HEK293 (cell line): ENCODE data around the gene F5.

ENCODE experiments used
- CTCF ChIA-PET: fragments of 350-600 bp; formaldehyde crosslinking; extraction: SDS; loops from one replicate; lab custom pipeline; 2021; ENCODE audit warnings: antibody characterized with exemption; lab: Yijun Ruan, JAX
- POLR2A ChIA-PET: fragments of 300-600 bp; formaldehyde crosslinking; extraction: SDS; loops from one replicate; lab custom pipeline; 2020; ENCODE audit warnings: antibody characterized with exemption, inconsistent platforms; lab: Yijun Ruan, JAX
- H3K27ac ChIP-seq: fragments of 200-500 bp; sonication (Bioruptor generic); 2 replicates; pipeline ENCODE4 v1.5.1; 2014; ENCODE audit warnings: low read depth, low read length, control low read depth, inconsistent platforms; ENCODE audit errors: extremely low read depth
- H3K36me3 ChIP-seq, 2 experiments: fragments of 200-500 bp in 1 of 2; sonication (Bioruptor generic) in 1 of 2; 1 replicate in 1 of 2; 2 replicates in 1 of 2; pipeline ENCODE4 v1.5.1; 2014 to 2017; ENCODE audit warnings: inconsistent platforms in 2 of 2, low read length in 2 of 2; ENCODE audit not compliant: control insufficient read depth in 2 of 2, insufficient read depth in 1 of 2
- H3K4me1 ChIP-seq: fragments of 200-500 bp; sonication (Bioruptor generic); 2 replicates; pipeline ENCODE4 v1.5.1; 2014; ENCODE audit warnings: mild to moderate bottlenecking, low read length, inconsistent platforms; ENCODE audit not compliant: control insufficient read depth, insufficient read depth
- H3K4me3 ChIP-seq: 2 replicates; pipeline ENCODE4 v1.5.1; 2011; ENCODE audit warnings: low read depth, mild to moderate bottlenecking, control low read depth, low read length, moderate library complexity
- H3K9me3 ChIP-seq: fragments of 200-500 bp; sonication (Bioruptor generic); 2 replicates; pipeline ENCODE4 v1.5.1; 2014; ENCODE audit warnings: low read depth, low read length, inconsistent platforms; ENCODE audit not compliant: control insufficient read depth, insufficient read depth
- BCL11B ChIP-seq: fragments of 450-650 bp; formaldehyde crosslinking; IDR thresholded peaks from 2 replicates; pipeline ENCODE4 v1.5.1; 2016; ENCODE audit warnings: low read depth, missing biosample characterization, missing genetic modification characterization
- GFI1B ChIP-seq: fragments of 450-650 bp; formaldehyde crosslinking; IDR thresholded peaks from 2 replicates; pipeline ENCODE4 v1.5.1; 2016; ENCODE audit warnings: missing biosample characterization, missing genetic modification characterization
- GLIS1 ChIP-seq: fragments of 450-650 bp; formaldehyde crosslinking; IDR thresholded peaks from 2 replicates; pipeline ENCODE4 v1.5.1; 2016; ENCODE audit warnings: missing biosample characterization, missing genetic modification characterization
- OVOL3 ChIP-seq: fragments of 450-650 bp; formaldehyde crosslinking; IDR thresholded peaks from 2 replicates; pipeline ENCODE4 v1.5.1; 2016; ENCODE audit warnings: missing biosample characterization, missing genetic modification characterization
- PRDM4 ChIP-seq: fragments of 450-650 bp; formaldehyde crosslinking; IDR thresholded peaks from 2 replicates; pipeline ENCODE4 v1.5.1; 2017; ENCODE audit warnings: missing biosample characterization, missing genetic modification characterization
- PRDM6 ChIP-seq: fragments of 450-650 bp; formaldehyde crosslinking; IDR thresholded peaks from 2 replicates; pipeline ENCODE4 v1.5.1; 2017; ENCODE audit warnings: missing biosample characterization, missing genetic modification characterization
- REPIN1 ChIP-seq: fragments of 450-650 bp; formaldehyde crosslinking; IDR thresholded peaks from 2 replicates; pipeline ENCODE4 v1.5.1; 2017; ENCODE audit warnings: missing biosample characterization, missing genetic modification characterization, low read depth
- SCRT1 ChIP-seq: fragments of 450-650 bp; formaldehyde crosslinking; IDR thresholded peaks from 2 replicates; pipeline ENCODE4 v1.5.1; 2016; ENCODE audit warnings: missing biosample characterization, missing genetic modification characterization, borderline replicate concordance
- ZEB2 ChIP-seq: fragments of 450-650 bp; formaldehyde crosslinking; IDR thresholded peaks from 2 replicates; pipeline ENCODE4 v1.5.1; 2016; ENCODE audit warnings: missing biosample characterization, missing genetic modification characterization
- ZFP69B ChIP-seq: fragments of 450-650 bp; formaldehyde crosslinking; IDR thresholded peaks from 2 replicates; pipeline ENCODE4 v1.5.1; 2016; ENCODE audit warnings: missing biosample characterization, missing genetic modification characterization
- ZNF121 ChIP-seq: fragments of 450-650 bp; formaldehyde crosslinking; IDR thresholded peaks from 2 replicates; pipeline ENCODE4 v1.5.1; 2016; ENCODE audit warnings: missing biosample characterization, missing genetic modification characterization
- ZNF184 ChIP-seq: fragments of 450-650 bp; IDR thresholded peaks from 2 replicates; pipeline ENCODE4 v1.5.1; 2018; ENCODE audit warnings: missing biosample characterization, mild to moderate bottlenecking, missing genetic modification characterization
- ZNF416 ChIP-seq: fragments of 450-650 bp; formaldehyde crosslinking; IDR thresholded peaks from 2 replicates; pipeline ENCODE4 v1.5.1; 2016; ENCODE audit warnings: missing biosample characterization, missing genetic modification characterization
- ZNF548 ChIP-seq: fragments of 450-650 bp; formaldehyde crosslinking; IDR thresholded peaks from 2 replicates; pipeline ENCODE4 v1.5.1; 2016; ENCODE audit warnings: missing biosample characterization, missing genetic modification characterization
- ZNF626 ChIP-seq: fragments of 450-650 bp; sonication (Bioruptor Pico); formaldehyde crosslinking; IDR thresholded peaks from 2 replicates; pipeline ENCODE4 v1.5.1; 2018; ENCODE audit warnings: missing biosample characterization, missing genetic modification characterization, inconsistent platforms
- ZNF629 ChIP-seq: fragments of 450-650 bp; formaldehyde crosslinking; IDR thresholded peaks from 2 replicates; pipeline ENCODE4 v1.5.1; 2017; ENCODE audit warnings: missing biosample characterization, missing genetic modification characterization
- ZNF701 ChIP-seq: fragments of 450-650 bp; formaldehyde crosslinking; IDR thresholded peaks from 2 replicates; pipeline ENCODE4 v1.5.1; 2016; ENCODE audit warnings: missing biosample characterization, missing genetic modification characterization
- ZNF76 ChIP-seq: fragments of 450-650 bp; formaldehyde crosslinking; IDR thresholded peaks from 2 replicates; pipeline ENCODE4; 2016; ENCODE audit warnings: low read depth, missing biosample characterization, missing genetic modification characterization, borderline replicate concordance
- ZNF777 ChIP-seq: fragments of 450-650 bp; formaldehyde crosslinking; IDR thresholded peaks from 2 replicates; pipeline ENCODE4 v1.5.1; 2017; ENCODE audit warnings: missing biosample characterization, missing genetic modification characterization, borderline replicate concordance
- ZNF837 ChIP-seq: fragments of 450-650 bp; formaldehyde crosslinking; IDR thresholded peaks from 2 replicates; pipeline ENCODE4 v1.5.1; 2016; ENCODE audit warnings: missing biosample characterization, missing genetic modification characterization
- TF ChIP-seq, protein P1 (sequence below): fragments of 450-650 bp; formaldehyde crosslinking; IDR thresholded peaks from 2 replicates; pipeline ENCODE4 v1.5.1; 2016; ENCODE audit warnings: missing biosample characterization, missing genetic modification characterization
- TF ChIP-seq, protein P2 (sequence below): fragments of 450-650 bp; formaldehyde crosslinking; IDR thresholded peaks from 2 replicates; pipeline ENCODE4 v1.5.1; 2016; ENCODE audit warnings: missing biosample characterization, missing genetic modification characterization
- TF ChIP-seq, protein P3 (sequence below): fragments of 450-650 bp; formaldehyde crosslinking; optimal IDR thresholded peaks from 2 replicates; pipeline ENCODE3; 2016; ENCODE audit warnings: missing biosample characterization, mild to moderate bottlenecking, missing genetic modification characterization

The F5 gene

GRCh38 chr1:169488157-169488556 lies 98.1 kb downstream of the F5 start:
- Histone ChIP-seq H3K36me3 (no peaks in the 10 kb centered on the region), H3K4me1 (peaks cover 12% of the 10 kb centered on the region), H3K4me3 (no peak overlapping the region), H3K9me3 (no peaks in the 10 kb centered on the region), H3K27ac (no peak overlapping the region)
- CTCF ChIA-PET = no interaction called here
- POLR2A ChIA-PET = no interaction called here
- TF ChIP-seq ZNF777 (tag by site-specific recombination) (no peak), GFI1B (0 out of 2 replicates have a peak, but pooled peaks have one; percentile 50), BCL11B (no peak), ZNF837 (tag by site-specific recombination) (no peak), ZNF548 (tag by site-specific recombination) (no peak), OVOL3 (no peak), ZFP69B (tag by site-specific recombination) (peak; percentile 73), ZNF626 (no peak), ZNF416 (no peak), REPIN1 (tag by site-specific recombination) (no peak), ZNF701 (tag by site-specific recombination) (no peak), PRDM6 (tag by site-specific recombination) (0 out of 2 replicates have a peak, but pooled peaks have one; percentile 23)
- TF ChIP-seq, protein P1, sequence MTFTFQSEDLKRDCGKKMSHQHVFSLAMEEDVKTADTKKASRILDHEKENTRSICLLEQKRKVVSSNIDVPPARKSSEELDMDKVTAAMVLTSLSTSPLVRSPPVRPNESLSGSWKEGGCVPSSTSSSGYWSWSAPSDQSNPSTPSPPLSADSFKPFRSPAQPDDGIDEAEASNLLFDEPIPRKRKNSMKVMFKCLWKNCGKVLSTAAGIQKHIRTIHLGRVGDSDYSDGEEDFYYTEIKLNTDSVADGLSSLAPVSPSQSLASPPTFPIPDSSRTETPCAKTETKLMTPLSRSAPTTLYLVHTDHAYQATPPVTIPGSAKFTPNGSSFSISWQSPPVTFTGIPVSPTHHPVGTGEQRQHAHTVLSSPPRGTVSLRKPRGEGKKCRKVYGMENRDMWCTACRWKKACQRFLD (tag by site-specific recombination) = no peak
- TF ChIP-seq, protein P2, sequence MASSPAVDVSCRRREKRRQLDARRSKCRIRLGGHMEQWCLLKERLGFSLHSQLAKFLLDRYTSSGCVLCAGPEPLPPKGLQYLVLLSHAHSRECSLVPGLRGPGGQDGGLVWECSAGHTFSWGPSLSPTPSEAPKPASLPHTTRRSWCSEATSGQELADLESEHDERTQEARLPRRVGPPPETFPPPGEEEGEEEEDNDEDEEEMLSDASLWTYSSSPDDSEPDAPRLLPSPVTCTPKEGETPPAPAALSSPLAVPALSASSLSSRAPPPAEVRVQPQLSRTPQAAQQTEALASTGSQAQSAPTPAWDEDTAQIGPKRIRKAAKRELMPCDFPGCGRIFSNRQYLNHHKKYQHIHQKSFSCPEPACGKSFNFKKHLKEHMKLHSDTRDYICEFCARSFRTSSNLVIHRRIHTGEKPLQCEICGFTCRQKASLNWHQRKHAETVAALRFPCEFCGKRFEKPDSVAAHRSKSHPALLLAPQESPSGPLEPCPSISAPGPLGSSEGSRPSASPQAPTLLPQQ (tag by site-specific recombination) = peak; percentile 71

GRCh38 chr1:169487561-169487960 lies 98.7 kb downstream of the F5 start:
- TF ChIP-seq, protein P3, sequence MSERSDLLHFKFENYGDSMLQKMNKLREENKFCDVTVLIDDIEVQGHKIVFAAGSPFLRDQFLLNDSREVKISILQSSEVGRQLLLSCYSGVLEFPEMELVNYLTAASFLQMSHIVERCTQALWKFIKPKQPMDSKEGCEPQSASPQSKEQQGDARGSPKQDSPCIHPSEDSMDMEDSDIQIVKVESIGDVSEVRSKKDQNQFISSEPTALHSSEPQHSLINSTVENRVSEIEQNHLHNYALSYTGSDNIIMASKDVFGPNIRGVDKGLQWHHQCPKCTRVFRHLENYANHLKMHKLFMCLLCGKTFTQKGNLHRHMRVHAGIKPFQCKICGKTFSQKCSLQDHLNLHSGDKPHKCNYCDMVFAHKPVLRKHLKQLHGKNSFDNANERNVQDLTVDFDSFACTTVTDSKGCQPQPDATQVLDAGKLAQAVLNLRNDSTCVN (tag by site-specific recombination) = no peak
- TF ChIP-seq GLIS1 (tag by site-specific recombination) = peak; percentile 19; the same call in 1 of the 2 replicates
- POLR2A ChIA-PET = no interaction called here
- Histone ChIP-seq H3K27ac (no peak overlapping the region; the same call in 1 of the 2 replicates), H3K36me3 (no peaks in the 10 kb centered on the region), H3K4me3 (no peak overlapping the region), H3K4me1 (peaks cover 12% of the 10 kb centered on the region), H3K9me3 (no peaks in the 10 kb centered on the region)
- CTCF ChIA-PET = no interaction called here

DNA sequence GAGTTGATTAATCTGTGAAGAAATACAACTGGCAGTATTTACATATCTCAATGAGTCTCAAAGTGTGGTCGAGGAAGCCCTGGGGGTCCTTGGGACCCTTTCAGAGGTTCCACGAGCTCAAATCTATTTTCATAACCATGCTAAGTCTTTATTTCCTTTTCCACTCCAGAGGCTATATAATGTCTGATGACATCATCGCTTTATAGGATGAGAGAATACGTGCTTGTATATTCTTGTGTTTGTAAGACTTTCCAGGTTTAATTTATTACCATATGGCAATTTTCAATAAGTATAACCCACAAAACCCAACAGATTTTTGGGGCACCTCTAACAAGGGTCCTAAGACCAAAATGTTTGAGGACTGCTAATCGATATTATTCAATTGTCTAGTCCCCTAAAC lies 99.1 kb downstream of the F5 start:
- H3K4me3 ChIP-seq = peak overlapping the region; percentile 98; the same call in 1 of the 2 replicates
- ChIA-PET POLR2A (no interaction called here), CTCF (interaction anchor here (1.8 kb wide), 1 partner anchor 60 kb away, joined by 8 read pairs; no protein-coding TSS in a partner anchor)
- peaks cover 12% of the 10 kb centered on the region for H3K4me1 ChIP-seq
- H3K27ac ChIP-seq = peak overlapping the region; percentile 76; the same call in 1 of the 2 replicates
- no peaks in the 10 kb centered on the region for H3K9me3 ChIP-seq
- no peaks in the 10 kb centered on the region for H3K36me3 ChIP-seq
- TF ChIP-seq ZNF184 (tag by site-specific recombination) (0 out of 2 replicates have a peak, but pooled peaks have one; percentile 68), SCRT1 (tag by site-specific recombination) (0 out of 2 replicates have a peak, but pooled peaks have one; percentile 28), ZNF76 (tag by site-specific recombination) (no peak), ZNF121 (tag by site-specific recombination) (no peak), PRDM6 (tag by site-specific recombination) (peak; percentile 48; the same call in 1 of the 2 replicates), ZEB2 (peak; percentile 45; the same call in 1 of the 2 replicates), PRDM4 (no peak), ZNF629 (tag by site-specific recombination) (peak; percentile 83)
